Ascending aorta (tissue), 2 donors: ENCODE results near the gene GLIPR1. TPM values are rescaled to one million over a fixed set of nuclear protein-coding genes. Genes with fewer than 3 reads are reported as not detected.

Source experiments
- DNase-seq, 2 donors: peaks; one replicate each; pipeline ENCODE4 v3.0.0-alpha.2; 2019; ENCODE audit warnings: low spot score in 2 of 2
- H3K27ac ChIP-seq, 2 donors: fragments of 200-600 bp; sonication (generic); one replicate each; pipeline ENCODE4 v1.5.1; 2016 to 2017; ENCODE audit warnings: mild to moderate bottlenecking in 1 of 2
- H3K27me3 ChIP-seq: fragments of 200-600 bp; sonication (generic); one replicate; pipeline ENCODE4 v1.5.1; 2017
- H3K36me3 ChIP-seq, 2 donors: fragments of 200-600 bp; sonication (generic); one replicate each; pipeline ENCODE4 v1.5.1; 2016
- H3K4me1 ChIP-seq, 2 donors: fragments of 200-600 bp; sonication (generic); one replicate each; pipeline ENCODE4 v1.5.1; 2016 to 2017; ENCODE audit warnings: mild to moderate bottlenecking in 1 of 2
- H3K4me3 ChIP-seq, 2 donors: fragments of 200-600 bp; sonication (generic); one replicate each; pipeline ENCODE4 v1.5.1; 2016 to 2017; ENCODE audit warnings: mild to moderate bottlenecking in 1 of 2
- H3K9me3 ChIP-seq, 2 donors: fragments of 200-600 bp; sonication (generic); one replicate each; pipeline ENCODE4 v1.5.1; 2016
- intact Hi-C: fragments of 100-400 bp; cut with DNase I; formaldehyde crosslinking; loops from one replicate; pipeline ENCODE4 v1.15.1; 2023
- total RNA-seq: library from RNA; depleted of rRNA; stranded (reverse); fragments of >200 nt; gene quantifications from one replicate; pipeline ENCODE4 v1.1.0, GENCODE V29; 2016
- TF ChIP-seq, protein P1 (sequence below), 3 experiments: fragments of 200-600 bp in 2 of 3; fragments of 450-650 bp in 1 of 3; sonication (generic) in 2 of 3; IDR thresholded peaks; one replicate each; pipeline ENCODE4 v1.5.1; 2016 to 2019; ENCODE audit warnings: antibody characterized with exemption in 3 of 3, mild to moderate bottlenecking in 1 of 3, moderate library complexity in 1 of 3

GLIPR1 gene
- total RNA-seq, 1 donor from 2014 or later: 43.9 TPM

DNA sequence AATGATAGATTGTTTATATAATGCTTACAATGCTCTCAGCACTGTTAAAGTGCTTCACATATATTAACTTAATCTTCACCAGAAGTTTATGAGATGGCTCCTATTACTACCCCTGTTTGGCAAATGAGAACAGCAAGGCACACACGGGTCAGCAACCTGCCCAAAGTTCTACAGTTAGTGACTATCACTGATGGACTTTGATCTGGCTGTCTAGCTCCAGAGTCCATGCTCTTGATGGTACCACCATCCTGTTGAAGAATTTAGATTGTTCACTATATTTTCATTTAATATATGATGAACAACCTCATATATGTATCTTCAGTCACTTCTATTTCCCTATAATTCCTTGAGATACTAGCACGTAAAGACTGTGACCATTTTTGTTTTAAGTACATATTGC is 10.6 kb downstream of the GLIPR1 start:
- Histone ChIP-seq H3K4me1 (peaks cover 0 to 31% of the 10 kb centered on the region in 2 donors), H3K36me3 (peaks cover 26 to 58% of the 10 kb centered on the region in 2 donors), H3K4me3 (no peak overlapping the region), H3K27ac (no peak overlapping the region), H3K27me3 (no peaks in the 10 kb centered on the region), H3K9me3 (no peaks in the 10 kb centered on the region)
- TF ChIP-seq, protein P1, sequence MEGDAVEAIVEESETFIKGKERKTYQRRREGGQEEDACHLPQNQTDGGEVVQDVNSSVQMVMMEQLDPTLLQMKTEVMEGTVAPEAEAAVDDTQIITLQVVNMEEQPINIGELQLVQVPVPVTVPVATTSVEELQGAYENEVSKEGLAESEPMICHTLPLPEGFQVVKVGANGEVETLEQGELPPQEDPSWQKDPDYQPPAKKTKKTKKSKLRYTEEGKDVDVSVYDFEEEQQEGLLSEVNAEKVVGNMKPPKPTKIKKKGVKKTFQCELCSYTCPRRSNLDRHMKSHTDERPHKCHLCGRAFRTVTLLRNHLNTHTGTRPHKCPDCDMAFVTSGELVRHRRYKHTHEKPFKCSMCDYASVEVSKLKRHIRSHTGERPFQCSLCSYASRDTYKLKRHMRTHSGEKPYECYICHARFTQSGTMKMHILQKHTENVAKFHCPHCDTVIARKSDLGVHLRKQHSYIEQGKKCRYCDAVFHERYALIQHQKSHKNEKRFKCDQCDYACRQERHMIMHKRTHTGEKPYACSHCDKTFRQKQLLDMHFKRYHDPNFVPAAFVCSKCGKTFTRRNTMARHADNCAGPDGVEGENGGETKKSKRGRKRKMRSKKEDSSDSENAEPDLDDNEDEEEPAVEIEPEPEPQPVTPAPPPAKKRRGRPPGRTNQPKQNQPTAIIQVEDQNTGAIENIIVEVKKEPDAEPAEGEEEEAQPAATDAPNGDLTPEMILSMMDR (IDR thresholded peaks at IDR 0.05): no peak
- intact Hi-C loops: no loop called here
- no peak for DNase-seq

DNA sequence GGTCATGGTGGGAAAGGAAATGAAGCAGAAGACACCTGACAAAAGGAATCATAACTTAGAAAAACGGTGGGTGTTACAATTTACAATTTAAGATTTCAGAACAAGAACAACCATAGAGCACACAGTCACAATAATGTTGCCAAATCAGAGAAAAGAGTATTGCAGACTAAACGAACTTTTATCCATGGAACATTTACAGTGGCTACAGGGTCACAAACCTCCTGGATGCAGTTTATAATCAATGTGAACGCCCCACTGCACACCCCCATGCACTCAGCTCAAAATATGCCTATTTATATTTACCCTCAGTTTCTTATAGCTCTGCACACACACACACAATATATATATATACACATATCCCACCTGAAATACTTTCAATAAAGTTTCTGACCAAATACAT is 22.9 kb downstream of the GLIPR1 start:
- H3K27ac ChIP-seq: no peak overlapping the region
- peaks cover 43 to 66% of the 10 kb centered on the region in 2 donors for H3K36me3 ChIP-seq
- H3K9me3 ChIP-seq: no peaks in the 10 kb centered on the region
- intact Hi-C loops: no loop called here
- no peak overlapping the region for H3K4me3 ChIP-seq
- H3K27me3 ChIP-seq: no peaks in the 10 kb centered on the region
- peaks cover 0 to 1% of the 10 kb centered on the region in 2 donors for H3K4me1 ChIP-seq
- no peak for DNase-seq
- TF ChIP-seq, protein P1 (IDR thresholded peaks at IDR 0.05): no peak

DNA sequence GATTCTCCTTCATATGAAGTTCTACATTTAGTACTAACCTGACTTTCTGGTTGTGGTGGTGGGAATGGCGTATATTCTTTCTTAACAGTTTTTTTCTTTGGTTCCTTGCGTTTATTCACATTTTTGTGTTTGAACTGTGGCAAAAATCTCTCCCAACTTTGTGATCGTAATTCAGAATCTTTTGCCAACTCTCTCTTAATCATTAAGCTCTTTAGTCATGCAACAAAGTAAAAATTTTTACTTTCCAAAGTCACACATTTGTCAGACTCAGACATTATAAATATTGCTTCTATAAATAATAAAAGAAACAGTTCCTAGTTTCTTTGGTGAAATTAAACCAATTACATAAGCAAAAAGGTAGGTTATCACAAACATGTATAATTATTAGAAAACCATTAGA is 23.3 kb downstream of the GLIPR1 start:
- Histone ChIP-seq H3K27me3 (no peaks in the 10 kb centered on the region), H3K4me1 (peaks cover 0 to 4% of the 10 kb centered on the region in 2 donors), H3K4me3 (no peak overlapping the region), H3K27ac (no peak overlapping the region), H3K9me3 (no peaks in the 10 kb centered on the region), H3K36me3 (peaks cover 39 to 62% of the 10 kb centered on the region in 2 donors)
- intact Hi-C loops: no loop called here
- TF ChIP-seq, protein P1 (IDR thresholded peaks at IDR 0.05): no peak
- no peak for DNase-seq

DNA sequence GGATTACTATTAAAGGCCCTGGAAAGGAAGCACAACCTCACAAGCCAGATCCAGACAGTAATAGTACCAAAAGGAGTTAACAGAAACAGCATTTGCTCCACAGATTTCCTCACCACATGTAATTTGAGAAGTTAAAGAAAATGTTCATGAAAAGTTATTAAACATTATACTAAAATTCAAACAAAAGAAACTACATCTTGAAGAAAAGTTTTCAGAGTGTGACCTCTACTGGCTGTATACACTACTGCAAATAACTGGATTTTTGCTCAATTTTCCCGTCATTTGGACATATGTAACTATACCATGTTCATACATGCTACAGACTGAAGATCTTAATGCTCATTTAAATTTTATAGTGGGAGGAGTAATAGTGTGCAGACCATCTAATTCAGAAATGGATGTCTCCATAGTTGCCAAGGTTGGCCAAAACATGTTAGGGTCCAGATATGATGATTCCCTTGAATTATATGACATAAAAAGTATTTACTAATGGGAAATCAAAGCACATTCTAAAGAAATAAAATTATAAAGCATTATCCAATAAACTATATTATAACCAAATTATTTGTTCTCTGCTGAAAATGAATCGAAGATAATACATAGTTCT is 25.3 kb downstream of the GLIPR1 start:
- DNase-seq: no peak
- TF ChIP-seq, protein P1 (IDR thresholded peaks at IDR 0.05): peak; percentile 14 to 66 (median 55)
- intact Hi-C loops: no loop called here
- H3K4me1 ChIP-seq: peaks cover 3 to 12% of the 10 kb centered on the region in 2 donors
- no peaks in the 10 kb centered on the region for H3K9me3 ChIP-seq
- no peak overlapping the region for H3K27ac ChIP-seq
- no peaks in the 10 kb centered on the region for H3K27me3 ChIP-seq
- H3K4me3 ChIP-seq: no peak overlapping the region
- H3K36me3 ChIP-seq: peaks cover 26 to 43% of the 10 kb centered on the region in 2 donors

DNA sequence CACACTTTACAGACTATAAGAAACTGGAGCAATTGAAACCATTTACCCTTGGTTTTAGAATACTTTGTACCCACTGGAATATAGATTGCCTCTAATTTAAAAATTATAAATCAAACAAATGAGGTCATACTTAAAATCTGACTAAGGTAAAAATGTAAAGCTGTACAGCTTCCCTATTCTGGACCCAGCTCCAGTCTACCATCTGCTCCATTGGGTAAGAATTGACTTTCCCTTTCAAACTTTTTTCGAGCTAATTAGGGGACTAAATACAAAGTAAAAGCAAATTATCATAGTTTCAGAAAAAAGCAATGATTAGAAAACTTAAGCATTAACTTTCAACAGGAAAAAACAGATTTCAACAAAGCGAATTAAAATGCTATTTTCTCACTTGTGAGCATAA is 26.5 kb downstream of the GLIPR1 start:
- intact Hi-C loops: no loop called here

More for the DNA sequence above, 26.5 kb downstream of the GLIPR1 start:
- no peak for DNase-seq
- Histone ChIP-seq H3K36me3 (peaks cover 13 to 31% of the 10 kb centered on the region in 2 donors), H3K4me3 (no peak overlapping the region), H3K27me3 (no peaks in the 10 kb centered on the region), H3K9me3 (no peaks in the 10 kb centered on the region), H3K27ac (no peak overlapping the region), H3K4me1 (peaks cover 3 to 12% of the 10 kb centered on the region in 2 donors)
- TF ChIP-seq, protein P1 (IDR thresholded peaks at IDR 0.05): no peak
